Purkinje cell (primary cell): ENCODE measurements around the gene HIRIP3. TPM values are rescaled to one million over a fixed set of nuclear protein-coding genes. Genes with fewer than 3 reads are reported as not detected.

Experiments used
- polyA plus RNA-seq: library from polyadenylated mRNA; unstranded; fragments of >200 nt; fragmentation: Nextera tagmentation; gene quantifications from 2 replicates; pipeline ENCODE4 v1.2.1, GENCODE V29; 2014

HIRIP3 gene, protein sequence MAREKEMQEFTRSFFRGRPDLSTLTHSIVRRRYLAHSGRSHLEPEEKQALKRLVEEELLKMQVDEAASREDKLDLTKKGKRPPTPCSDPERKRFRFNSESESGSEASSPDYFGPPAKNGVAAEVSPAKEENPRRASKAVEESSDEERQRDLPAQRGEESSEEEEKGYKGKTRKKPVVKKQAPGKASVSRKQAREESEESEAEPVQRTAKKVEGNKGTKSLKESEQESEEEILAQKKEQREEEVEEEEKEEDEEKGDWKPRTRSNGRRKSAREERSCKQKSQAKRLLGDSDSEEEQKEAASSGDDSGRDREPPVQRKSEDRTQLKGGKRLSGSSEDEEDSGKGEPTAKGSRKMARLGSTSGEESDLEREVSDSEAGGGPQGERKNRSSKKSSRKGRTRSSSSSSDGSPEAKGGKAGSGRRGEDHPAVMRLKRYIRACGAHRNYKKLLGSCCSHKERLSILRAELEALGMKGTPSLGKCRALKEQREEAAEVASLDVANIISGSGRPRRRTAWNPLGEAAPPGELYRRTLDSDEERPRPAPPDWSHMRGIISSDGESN
- polyA plus RNA-seq = 3.3 and 6.6 TPM in 2 replicates

DNA sequence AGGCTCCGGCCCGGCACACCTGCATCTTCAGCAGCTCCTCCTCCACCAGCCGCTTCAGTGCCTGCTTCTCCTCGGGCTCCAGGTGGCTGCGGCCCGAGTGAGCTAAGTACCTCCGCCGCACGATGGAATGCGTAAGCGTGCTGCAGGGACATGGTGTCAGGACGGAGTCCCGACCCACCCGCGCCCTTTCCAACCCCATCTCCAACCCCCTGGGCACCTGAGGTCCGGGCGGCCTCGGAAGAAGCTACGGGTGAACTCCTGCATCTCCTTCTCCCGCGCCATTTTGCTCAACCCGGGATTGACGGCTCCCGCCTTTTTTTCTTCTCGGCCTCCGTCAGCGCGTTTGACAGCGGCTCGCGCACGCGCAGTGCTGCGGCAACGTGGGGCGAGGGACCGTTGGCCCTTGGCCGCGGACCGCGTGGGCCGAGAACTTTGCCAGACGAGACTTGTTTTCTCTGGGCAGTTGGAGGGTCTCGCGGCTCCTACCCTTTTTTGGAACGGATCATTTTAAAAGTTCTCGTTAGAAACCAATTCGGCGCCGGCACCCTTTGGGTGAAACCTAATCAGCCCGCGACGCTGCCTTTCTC lies at the start of gene HIRIP3:
TSS of gene HIRIP3 (minus strand) at position 294 of the 587 bp plus-strand sequence. CDS start at position 282, 12 bp downstream.

DNA sequence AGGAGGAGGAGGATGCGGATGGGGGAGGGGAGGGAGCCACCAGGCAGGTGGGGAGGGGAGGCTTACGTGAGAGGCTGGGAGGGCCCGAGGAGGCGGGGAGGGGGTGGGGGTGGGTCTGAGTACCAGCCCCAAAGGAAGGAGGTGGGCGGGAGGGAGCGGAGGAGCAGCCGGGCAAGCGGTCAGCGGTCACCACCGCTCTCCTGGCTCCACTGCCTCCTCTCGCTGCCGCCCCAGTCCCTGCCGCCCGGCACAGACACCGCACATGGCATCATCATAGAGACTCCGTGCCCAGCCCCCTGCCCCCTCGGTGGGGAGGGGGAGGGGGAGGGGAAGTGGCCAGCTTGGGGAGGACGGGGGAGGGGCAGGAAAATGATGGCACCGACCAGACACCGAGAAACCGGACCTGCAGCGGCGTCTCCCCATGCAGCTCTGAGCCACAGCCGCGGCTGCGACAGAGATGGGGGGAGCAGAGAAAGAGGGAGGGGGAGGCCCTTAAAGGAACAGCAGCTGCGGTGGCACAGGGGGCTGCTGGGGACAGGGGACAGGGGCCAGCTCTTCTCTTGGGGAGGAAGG lies 35.5 kb upstream of the HIRIP3 start, which contains the start of gene TLCD3B:
TSS of gene TLCD3B (minus strand) at position 431 of the 573 bp plus-strand sequence. CDS start 744 bp downstream, outside the sequence.

DNA sequence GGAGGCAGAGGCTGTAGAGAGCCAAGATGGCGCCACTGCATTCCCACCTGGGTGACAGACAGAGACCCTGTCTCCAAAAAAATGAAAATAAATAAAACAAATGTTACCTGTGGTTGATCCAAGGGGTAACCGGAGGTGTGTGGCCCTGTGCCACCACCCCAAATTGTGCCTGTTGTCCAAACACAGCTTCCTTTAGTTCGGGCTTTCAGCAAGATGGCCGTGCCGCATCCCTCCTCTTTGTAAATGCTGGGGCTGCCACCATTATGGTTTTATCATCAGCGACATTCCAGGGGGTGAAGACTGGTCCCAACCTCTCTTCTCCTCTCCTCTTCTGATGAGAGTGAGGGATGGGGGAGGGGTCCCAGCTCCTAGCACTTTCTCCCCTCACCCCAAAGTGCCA lies 27.5 kb upstream of the HIRIP3 start, which contains the start of gene C16orf92:
TSS of gene C16orf92 (plus strand) at position 312 of the 400 bp plus-strand sequence. CDS start 143 bp downstream, outside the sequence.

DNA sequence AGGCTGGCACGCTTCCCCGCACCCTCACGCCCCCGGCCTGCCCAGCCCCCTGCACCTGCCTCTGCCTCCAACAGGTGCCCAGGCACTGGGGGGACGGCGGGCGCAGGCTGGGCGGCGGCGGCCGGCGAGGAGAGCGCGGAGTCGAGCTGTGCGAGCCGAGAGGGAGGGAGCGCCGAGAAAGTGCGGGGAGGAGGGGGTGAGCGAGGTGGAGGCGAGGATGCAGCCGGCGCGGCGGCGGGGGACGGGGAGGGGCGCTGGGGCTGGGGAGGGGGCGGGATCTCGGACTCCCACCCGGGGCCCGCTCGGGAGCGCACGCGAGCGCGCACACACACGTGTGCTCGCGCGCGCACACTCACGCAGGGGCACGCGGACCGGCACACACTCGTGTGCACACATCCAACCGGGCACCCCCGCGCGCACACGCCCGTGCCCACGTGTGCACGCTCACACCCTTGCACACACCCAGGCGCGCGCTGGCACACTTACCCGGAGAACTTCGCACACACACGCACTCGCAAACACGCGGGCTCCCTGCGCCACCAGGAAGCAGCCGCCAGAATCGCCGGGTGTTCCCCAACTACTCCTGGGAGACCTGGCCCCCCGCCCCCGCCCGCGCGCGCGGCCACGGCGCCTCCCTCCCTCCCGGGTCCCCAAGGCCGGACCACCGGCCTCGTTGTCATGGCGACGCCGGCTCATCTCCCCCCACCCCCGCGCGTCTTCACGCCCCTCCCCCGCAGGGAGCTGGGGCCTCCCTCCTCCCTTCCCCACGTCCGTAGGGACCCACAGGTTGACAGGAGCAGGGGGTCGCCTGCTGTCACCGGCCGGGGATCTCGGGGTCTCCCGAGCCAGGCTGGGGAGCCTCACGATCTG lies 15.7 kb upstream of the HIRIP3 start, which contains the start of gene DOC2A:
TSS of gene DOC2A (minus strand) at position 184 of the 870 bp plus-strand sequence. CDS start 805 bp downstream, outside the sequence.

DNA sequence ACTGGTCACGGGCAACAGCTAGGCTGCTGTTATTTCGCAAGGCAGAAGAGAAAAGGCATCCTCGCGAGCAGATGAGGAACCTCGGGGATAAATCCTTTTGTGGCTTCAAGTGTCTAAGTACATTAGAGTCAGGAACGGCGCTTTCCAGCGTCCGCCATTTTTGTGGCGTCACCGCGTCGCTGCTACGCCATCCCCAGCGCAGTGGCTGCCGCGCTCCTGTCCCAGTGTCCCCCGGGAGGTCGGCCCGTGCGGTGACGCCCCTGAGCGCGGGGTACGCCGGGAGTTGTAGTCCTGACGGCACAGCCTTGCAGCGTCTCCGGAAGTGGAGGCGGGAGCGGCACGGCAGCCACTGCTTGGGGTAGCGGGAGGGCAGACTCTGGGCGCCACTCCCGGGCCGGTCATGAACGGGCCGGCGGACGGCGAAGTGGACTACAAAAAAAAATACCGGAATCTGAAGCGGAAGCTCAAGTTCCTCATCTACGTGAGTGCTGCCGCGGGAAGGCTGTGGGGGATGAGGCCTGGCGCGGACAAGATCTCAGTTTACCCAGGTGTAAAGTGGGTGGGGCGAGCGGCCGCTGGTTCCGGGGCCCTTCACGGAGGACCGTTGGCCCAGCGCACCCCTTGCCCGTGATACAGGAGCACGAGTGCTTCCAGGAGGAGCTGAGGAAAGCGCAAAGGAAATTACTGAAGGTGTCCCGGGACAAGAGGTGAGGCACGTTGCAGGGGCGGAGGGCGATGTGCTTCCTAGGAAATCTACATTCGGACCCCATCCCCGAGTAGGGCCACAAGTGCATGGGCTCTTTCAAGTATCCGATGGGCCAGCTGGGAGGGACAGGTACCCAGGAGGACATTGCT lies 721 bp upstream of the HIRIP3 start, which contains the start of gene INO80E:
TSS of gene INO80E (plus strand) at position 331 of the 855 bp plus-strand sequence. CDS start at position 401, 70 bp downstream.

DNA sequence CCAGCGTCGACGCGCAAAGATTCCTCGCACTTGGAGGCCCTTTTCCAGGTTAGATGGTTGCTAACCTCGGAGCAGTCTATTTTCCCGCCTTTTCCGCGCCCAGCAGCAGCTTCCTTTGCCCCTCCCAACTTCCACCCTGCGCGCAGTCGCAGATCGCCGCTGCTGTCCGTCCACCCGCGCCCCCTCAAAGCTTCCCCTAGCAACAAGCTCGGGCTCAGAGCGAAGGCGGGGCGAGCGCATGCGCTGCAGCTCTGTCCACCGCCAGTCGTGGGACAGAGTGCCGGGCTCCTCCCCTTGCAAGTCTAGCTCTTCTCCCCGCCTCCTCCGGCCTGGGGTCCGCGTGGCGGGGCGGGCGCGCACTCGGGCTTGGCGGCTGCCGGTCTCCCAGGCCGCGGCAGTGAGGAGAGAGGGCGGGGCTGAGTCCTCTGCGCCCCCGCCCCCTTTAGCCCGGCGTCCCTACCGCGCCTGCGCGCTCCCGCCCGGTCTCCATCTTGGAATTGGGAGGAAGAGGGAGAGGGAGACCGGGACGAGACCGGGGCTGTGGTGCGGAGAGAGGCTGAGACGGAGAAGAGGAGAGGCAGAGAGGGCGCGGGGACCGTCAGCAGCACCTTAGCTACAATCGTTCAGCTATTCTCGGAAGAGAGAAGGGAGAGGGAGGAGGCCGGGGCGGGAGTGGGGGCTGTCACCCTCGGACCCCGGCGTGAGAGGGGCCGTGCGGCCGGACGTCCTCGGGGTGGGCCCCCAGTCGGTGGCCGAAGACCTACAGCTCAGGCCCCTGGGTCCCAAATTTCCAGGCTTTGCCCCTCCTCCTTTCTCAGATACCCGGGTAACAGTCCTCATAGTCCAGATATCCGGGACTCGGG lies 21.8 kb downstream of the HIRIP3 start, which contains the start of gene TAOK2:
TSS of gene TAOK2 (plus strand) at position 485 of the 863 bp plus-strand sequence. CDS start 3,905 bp downstream, outside the sequence.

DNA sequence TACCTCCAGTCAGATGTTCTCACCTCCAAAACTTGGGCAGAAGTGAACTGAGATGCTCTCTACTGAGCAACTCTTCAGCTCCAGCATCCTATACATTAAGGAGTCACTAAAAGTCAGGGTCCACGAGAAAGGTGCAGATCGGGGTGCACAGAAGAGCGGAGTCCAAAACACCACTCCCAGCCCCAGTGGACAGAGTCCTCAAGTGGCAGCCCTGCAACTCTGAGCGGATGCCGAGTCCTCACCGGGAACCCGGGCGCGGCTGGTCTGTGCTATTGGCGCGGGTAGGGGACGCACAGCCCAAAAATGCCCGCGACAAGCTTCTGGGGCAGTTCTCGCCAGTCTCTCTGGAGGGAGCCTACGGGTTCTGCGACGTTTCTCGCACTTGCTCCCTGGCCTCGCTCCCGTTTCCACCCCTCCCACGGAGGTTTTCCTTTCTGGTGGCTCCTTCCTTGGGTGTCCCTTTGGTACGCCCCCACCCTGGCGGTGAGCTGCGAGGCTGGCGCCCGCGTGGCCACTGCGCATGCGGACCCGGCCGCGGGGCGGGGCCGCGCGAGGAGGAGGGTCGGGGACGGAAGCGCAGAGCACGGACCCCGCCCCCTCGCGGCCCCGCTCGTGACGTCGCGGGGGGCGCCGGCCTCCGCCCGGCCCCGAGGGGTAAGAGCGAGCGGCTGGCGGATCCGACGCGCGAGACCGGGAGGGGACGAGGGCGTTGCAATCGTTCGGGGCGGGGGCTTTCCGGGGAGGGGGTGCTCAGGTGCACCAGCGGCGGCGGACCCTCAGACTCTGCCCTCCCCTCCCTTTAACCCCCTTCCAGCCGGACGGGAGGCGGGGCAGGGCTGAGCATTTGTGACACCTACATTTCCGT lies 33.7 kb downstream of the HIRIP3 start, which contains the start of gene TMEM219:
TSS of gene TMEM219 (plus strand) at position 601 of the 865 bp plus-strand sequence. CDS start 1,065 bp downstream, outside the sequence.

Other genes with a start within 250 kb of the HIRIP3 start
- gene C16orf54, start 249.6 kb downstream of the HIRIP3 start, polyA plus RNA-seq = not detected in 2 replicates
- gene ZG16, start 217.4 kb downstream of the HIRIP3 start, polyA plus RNA-seq = not detected in 2 replicates
- gene KIF22, start 204.9 kb downstream of the HIRIP3 start, polyA plus RNA-seq = 19.1 and 28.6 TPM in 2 replicates
- gene MAZ, start 189.1 kb downstream of the HIRIP3 start, polyA plus RNA-seq = 2.0 and 5.5 TPM in 2 replicates
- gene PRRT2, start 183.4 kb downstream of the HIRIP3 start, polyA plus RNA-seq = 0.83 and 7.5 TPM in 2 replicates
- gene PAGR1, start 179.5 kb downstream of the HIRIP3 start, polyA plus RNA-seq = 5.4 and 6.4 TPM in 2 replicates
- 0.56 and 0.76 TPM in 2 replicates for gene MVP, start 175.2 kb downstream of the HIRIP3 start, polyA plus RNA-seq
- gene CDIPT, start 132.4 kb downstream of the HIRIP3 start, polyA plus RNA-seq = 38.9 and 58.0 TPM in 2 replicates
- 97.4 and 138 TPM in 2 replicates for gene SEZ6L2, start 96.1 kb downstream of the HIRIP3 start, polyA plus RNA-seq
- 5.0 and 9.3 TPM in 2 replicates for gene ASPHD1, start 95.1 kb downstream of the HIRIP3 start, polyA plus RNA-seq
- gene KCTD13, start 69.4 kb downstream of the HIRIP3 start, polyA plus RNA-seq = 11.7 and 17.7 TPM in 2 replicates
- 19.7 TPM in 2 replicates for gene TMEM219, start 33.5 kb downstream of the HIRIP3 start, polyA plus RNA-seq
- gene TAOK2, start 21.7 kb downstream of the HIRIP3 start, polyA plus RNA-seq = 0.43 and 0.56 TPM in 2 replicates
- 0.06 and 1.5 TPM in 2 replicates for gene INO80E, start 624 bp upstream of the HIRIP3 start, polyA plus RNA-seq
- gene DOC2A, start 15.4 kb upstream of the HIRIP3 start, polyA plus RNA-seq = 2.3 and 11.0 TPM in 2 replicates
- 0.36 TPM in 2 replicates for gene C16orf92, start 27.6 kb upstream of the HIRIP3 start, polyA plus RNA-seq
- gene TLCD3B, start 35.7 kb upstream of the HIRIP3 start, polyA plus RNA-seq = 0.71 TPM in 1 of 2 replicates, not detected in the other
- 1,138 and 1,179 TPM in 2 replicates for gene ALDOA, start 70.1 kb upstream of the HIRIP3 start, polyA plus RNA-seq
- gene PPP4C, start 80.4 kb upstream of the HIRIP3 start, polyA plus RNA-seq = 4.2 and 17.0 TPM in 2 replicates
- not detected in 2 replicates for gene TBX6, start 96.3 kb upstream of the HIRIP3 start, polyA plus RNA-seq
- gene YPEL3, start 100.6 kb upstream of the HIRIP3 start, polyA plus RNA-seq = 32.2 and 52.7 TPM in 2 replicates
- not detected in 2 replicates for gene GDPD3, start 117.9 kb upstream of the HIRIP3 start, polyA plus RNA-seq
- 2.5 and 13.5 TPM in 2 replicates for gene MAPK3, start 127.6 kb upstream of the HIRIP3 start, polyA plus RNA-seq
- 2.8 TPM in 1 of 2 replicates, not detected in the other for gene CORO1A, start 188.0 kb upstream of the HIRIP3 start, polyA plus RNA-seq
- 114 and 166 TPM in 2 replicates for gene BOLA2B, start 198.0 kb upstream of the HIRIP3 start, polyA plus RNA-seq
- gene SLX1A, start 198.3 kb upstream of the HIRIP3 start, polyA plus RNA-seq = 2.6 and 5.8 TPM in 2 replicates
- gene SULT1A3, start 203.6 kb upstream of the HIRIP3 start, polyA plus RNA-seq = 19.6 and 21.3 TPM in 2 replicates